Memory B cell (primary cell): ENCODE measurements around the gene WASHC2A.
A peak's percentile ranks its signal among the peaks of the same experiment; 100 is the strongest.
"Not testable (repeated sequence)": the region's sequence is repeated elsewhere in the genome, so short reads cannot be mapped to it uniquely, and the experiment has no call there.

Experiments used
- ATAC-seq: fragments of 150-1000 bp; cut with Tn5 transposase; 2 replicates; pipeline ENCODE4 v1.10.0; 2021; ENCODE audit warnings: low read depth, mild to moderate bottlenecking, moderate library complexity
- DNase-seq, 2 donors: peaks; one replicate each; pipeline ENCODE4 v3.0.0; 2022; ENCODE audit warnings: low spot score in 2 of 2
- H3K27ac Mint-ChIP-seq: one replicate; pipeline ENCODE4 v1.8.0; 2022; ENCODE audit warnings: mild to moderate bottlenecking, moderate library complexity, mixed read lengths
- H3K27me3 Mint-ChIP-seq: one replicate; pipeline ENCODE4 v1.8.0; 2022; ENCODE audit warnings: mixed read lengths
- H3K36me3 Mint-ChIP-seq: one replicate; pipeline ENCODE4 v1.8.0; 2022; ENCODE audit warnings: mild to moderate bottlenecking, mixed read lengths
- H3K4me1 Mint-ChIP-seq: one replicate; pipeline ENCODE4 v1.8.0; 2022; ENCODE audit warnings: mixed read lengths
- H3K4me3 Mint-ChIP-seq: one replicate; pipeline ENCODE4 v1.8.0; 2022; ENCODE audit warnings: mild to moderate bottlenecking, moderate library complexity, mixed read lengths
- H3K9me3 Mint-ChIP-seq: one replicate; pipeline ENCODE4 v1.8.0; 2022; ENCODE audit warnings: mixed read lengths

Gene WASHC2A

GRCh38 chr10:50067546-50068351, at the start of gene WASHC2A:
TSS of gene WASHC2A (plus strand) at chr10:50067954. CDS start at chr10:50068006, 52 bp downstream.
- Mint-ChIP-seq H3K4me3 (peak within 1 kb of the TSS; percentile 80), H3K27ac (peak within 1 kb of the TSS; percentile 90)
- ATAC-seq, result peak; percentile 91
- not testable (repeated sequence) for H3K9me3 Mint-ChIP-seq, H3K27me3 Mint-ChIP-seq, H3K4me1 Mint-ChIP-seq, H3K36me3 Mint-ChIP-seq
- peak; percentile 79 to 98 for DNase-seq

GRCh38 chr10:50019279-50019678, 48.5 kb upstream of the WASHC2A start:
- H3K4me1 Mint-ChIP-seq, H3K9me3 Mint-ChIP-seq, H3K27me3 Mint-ChIP-seq, ATAC-seq, DNase-seq, H3K4me3 Mint-ChIP-seq, H3K27ac Mint-ChIP-seq, H3K36me3 Mint-ChIP-seq: not testable (repeated sequence)

GRCh38 chr10:50020451-50021024, 47.2 kb upstream of the WASHC2A start:
- ATAC-seq, H3K4me1 Mint-ChIP-seq, DNase-seq, H3K27ac Mint-ChIP-seq, H3K4me3 Mint-ChIP-seq, H3K36me3 Mint-ChIP-seq, H3K27me3 Mint-ChIP-seq, H3K9me3 Mint-ChIP-seq: not testable (repeated sequence)

GRCh38 chr10:50021646-50022045, 46.1 kb upstream of the WASHC2A start:
- Mint-ChIP-seq H3K4me1 (no peaks in the 10 kb centered on the region), H3K9me3 (no peaks in the 10 kb centered on the region), H3K27me3 (peaks cover 16% of the 10 kb centered on the region), H3K27ac (no peak overlapping the region), H3K4me3 (no peak overlapping the region), H3K36me3 (no peaks in the 10 kb centered on the region)
- ATAC-seq (no peak), DNase-seq (no peak)

- peaks cover 24% of the 10 kb centered on the region for H3K27me3 Mint-ChIP-seq
- H3K4me1 Mint-ChIP-seq, H3K36me3 Mint-ChIP-seq, H3K4me3 Mint-ChIP-seq, H3K27ac Mint-ChIP-seq, H3K9me3 Mint-ChIP-seq, DNase-seq, ATAC-seq: not testable (repeated sequence)
These were observed 42.9 kb upstream of the WASHC2A start for GRCh38 chr10:50024716-50025383.

- no peaks in the 10 kb centered on the region for H3K36me3 Mint-ChIP-seq
- ATAC-seq, result no peak
- no peaks in the 10 kb centered on the region for H3K9me3 Mint-ChIP-seq
- H3K4me1 Mint-ChIP-seq, result no peaks in the 10 kb centered on the region
- no peak for DNase-seq
- H3K27me3 Mint-ChIP-seq, result peaks cover 24% of the 10 kb centered on the region
- H3K27ac Mint-ChIP-seq, result no peak overlapping the region
- H3K4me3 Mint-ChIP-seq, result no peak overlapping the region
These were observed 42.1 kb upstream of the WASHC2A start for GRCh38 chr10:50025627-50026026.

GRCh38 chr10:50027195-50027594, 40.6 kb upstream of the WASHC2A start:
- H3K4me3 Mint-ChIP-seq, result no peak overlapping the region
- ATAC-seq (no peak), DNase-seq (no peak)
- no peak overlapping the region for H3K27ac Mint-ChIP-seq
- no peaks in the 10 kb centered on the region for H3K36me3 Mint-ChIP-seq
- H3K9me3 Mint-ChIP-seq, result no peaks in the 10 kb centered on the region
- no peaks in the 10 kb centered on the region for H3K4me1 Mint-ChIP-seq
- peaks cover 28% of the 10 kb centered on the region for H3K27me3 Mint-ChIP-seq

GRCh38 chr10:50033481-50033880, 34.3 kb upstream of the WASHC2A start:
- H3K9me3 Mint-ChIP-seq, result no peaks in the 10 kb centered on the region
- no peak overlapping the region for H3K4me3 Mint-ChIP-seq
- H3K36me3 Mint-ChIP-seq, result no peaks in the 10 kb centered on the region
- H3K27me3 Mint-ChIP-seq, result peaks cover 8% of the 10 kb centered on the region
- DNase-seq (no peak), ATAC-seq (no peak)
- no peak overlapping the region for H3K27ac Mint-ChIP-seq
- H3K4me1 Mint-ChIP-seq, result no peaks in the 10 kb centered on the region

- not testable (repeated sequence) for DNase-seq, H3K4me3 Mint-ChIP-seq, H3K27ac Mint-ChIP-seq, H3K9me3 Mint-ChIP-seq, ATAC-seq, H3K36me3 Mint-ChIP-seq, H3K27me3 Mint-ChIP-seq, H3K4me1 Mint-ChIP-seq
These were observed 32.4 kb upstream of the WASHC2A start for GRCh38 chr10:50035337-50035736.

GRCh38 chr10:50044941-50045664, 22.7 kb upstream of the WASHC2A start:
- Mint-ChIP-seq H3K36me3 (peaks cover 4% of the 10 kb centered on the region), H3K9me3 (no peaks in the 10 kb centered on the region), H3K4me3 (no peak overlapping the region), H3K27me3 (no peaks in the 10 kb centered on the region), H3K27ac (no peak overlapping the region), H3K4me1 (no peaks in the 10 kb centered on the region)
- DNase-seq, result no peak
- ATAC-seq, result no peak

GRCh38 chr10:50046457-50046856, 21.3 kb upstream of the WASHC2A start:
- not testable (repeated sequence) for H3K4me1 Mint-ChIP-seq, H3K27ac Mint-ChIP-seq, H3K4me3 Mint-ChIP-seq, ATAC-seq, DNase-seq, H3K9me3 Mint-ChIP-seq, H3K27me3 Mint-ChIP-seq, H3K36me3 Mint-ChIP-seq

- not testable (repeated sequence) for H3K27me3 Mint-ChIP-seq, H3K27ac Mint-ChIP-seq, H3K36me3 Mint-ChIP-seq, DNase-seq, H3K4me1 Mint-ChIP-seq, ATAC-seq, H3K9me3 Mint-ChIP-seq, H3K4me3 Mint-ChIP-seq
These were observed 20.2 kb upstream of the WASHC2A start for GRCh38 chr10:50047594-50047993.

- peak; percentile 38 for ATAC-seq
- not testable (repeated sequence) for H3K36me3 Mint-ChIP-seq
These were observed 15.6 kb upstream of the WASHC2A start for GRCh38 chr10:50051995-50052660.

More at GRCh38 chr10:50051995-50052660, 15.6 kb upstream of the WASHC2A start:
- H3K4me3 Mint-ChIP-seq, H3K27ac Mint-ChIP-seq, DNase-seq, H3K9me3 Mint-ChIP-seq, H3K4me1 Mint-ChIP-seq, H3K27me3 Mint-ChIP-seq: not testable (repeated sequence)
